Esophagus mucosa (tissue), 1 donor: ENCODE results near the gene ME2. TPM values are rescaled to one million over a fixed set of nuclear protein-coding genes. Genes with fewer than 3 reads are reported as not detected.
"Not testable (repeated sequence)": the region's sequence is repeated elsewhere in the genome, so short reads cannot be mapped to it uniquely, and the experiment has no call there.

Experiments
- ATAC-seq: fragments of 200-7000 bp; cut with Tn5 transposase; one replicate; pipeline ENCODE4 v1.9.1; 2020
- total RNA-seq: library from RNA; stranded (reverse); gene quantifications from one replicate; pipeline ENCODE4 v1.2.4, GENCODE V29; 2023
- donor health status: DM: yes; HTN: yes; CAD: no.

Gene ME2
- total RNA-seq, 1 donor from 2014 or later, result 16.7 TPM

- no peak for ATAC-seq
These were observed 98.3 kb downstream of the ME2 start for GRCh38 chr18:50977037-50977760.

GRCh38 chr18:50981381-50981780 is 102.5 kb downstream of the ME2 start:
- no peak for ATAC-seq

- peak; percentile 22 for ATAC-seq
These were observed 103.3 kb downstream of the ME2 start for GRCh38 chr18:50982086-50982801.

- no peak for ATAC-seq
These were observed 103.9 kb downstream of the ME2 start for GRCh38 chr18:50982802-50983179.

GRCh38 chr18:50986360-50987087 is 107.6 kb downstream of the ME2 start:
- no peak for ATAC-seq

- ATAC-seq, result no peak
These were observed 108.3 kb downstream of the ME2 start for GRCh38 chr18:50987261-50987660.

GRCh38 chr18:50989711-50990110 is 110.8 kb downstream of the ME2 start:
- no peak for ATAC-seq

GRCh38 chr18:50992351-50992762 is 113.4 kb downstream of the ME2 start:
- ATAC-seq, result no peak

GRCh38 chr18:50994031-50994430 is 115.1 kb downstream of the ME2 start:
- no peak for ATAC-seq

GRCh38 chr18:51003174-51003573 is 124.3 kb downstream of the ME2 start:
- ATAC-seq, result not testable (repeated sequence)

Other genes with a start within 250 kb of the ME2 start
- not detected for gene MRO, start 59.1 kb upstream of the ME2 start, total RNA-seq
- gene ELAC1, start 88.9 kb downstream of the ME2 start, total RNA-seq, result 5.5 TPM
- gene SMAD4, start 151.1 kb downstream of the ME2 start, total RNA-seq, result 38.9 TPM